ENCODE measurements around the gene ISG15.

The ISG15 gene

DNA sequence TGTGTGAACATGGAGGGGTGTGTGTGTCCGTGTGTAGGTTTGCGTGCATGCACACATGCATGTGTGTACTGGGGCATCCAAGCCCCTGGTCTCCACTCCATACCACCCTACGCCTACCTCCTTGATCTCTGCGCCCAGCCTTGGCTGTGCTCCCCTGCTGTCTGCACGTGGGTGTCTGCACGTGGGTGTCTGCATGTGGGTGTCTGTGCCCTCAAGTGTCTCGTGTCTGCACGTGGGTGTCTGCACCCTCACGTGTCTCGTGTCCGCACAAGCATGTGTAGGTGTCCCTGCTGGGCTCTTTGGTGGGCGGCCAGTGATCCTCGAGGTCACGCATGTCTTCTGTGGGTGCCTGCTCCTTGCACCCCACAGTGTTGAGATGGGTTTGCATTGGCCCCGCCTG is 39.7 kb downstream of the ISG15 start:
- no peak for TF ChIP-seq CTCF (IDR thresholded peaks at IDR 0.05)

DNA sequence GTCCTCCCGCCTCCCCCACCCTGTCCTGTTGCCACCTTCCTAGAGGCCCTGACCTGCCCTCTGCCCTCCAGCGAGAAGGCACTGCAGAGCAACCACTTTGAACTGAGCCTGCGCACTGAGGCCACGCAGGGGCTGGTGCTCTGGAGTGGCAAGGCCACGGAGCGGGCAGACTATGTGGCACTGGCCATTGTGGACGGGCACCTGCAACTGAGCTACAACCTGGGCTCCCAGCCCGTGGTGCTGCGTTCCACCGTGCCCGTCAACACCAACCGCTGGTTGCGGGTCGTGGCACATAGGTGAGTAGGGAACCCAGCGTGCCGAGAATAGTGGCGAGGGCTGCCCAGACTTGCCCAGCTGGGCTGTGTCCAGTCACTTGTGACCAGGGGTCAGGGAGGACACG is 40.4 kb downstream of the ISG15 start:
- TF ChIP-seq CTCF (IDR thresholded peaks at IDR 0.05) = no peak

GRCh38 chr1:1054099-1054700 is 40.9 kb downstream of the ISG15 start:
- TF ChIP-seq CTCF (IDR thresholded peaks at IDR 0.05) = no peak

DNA sequence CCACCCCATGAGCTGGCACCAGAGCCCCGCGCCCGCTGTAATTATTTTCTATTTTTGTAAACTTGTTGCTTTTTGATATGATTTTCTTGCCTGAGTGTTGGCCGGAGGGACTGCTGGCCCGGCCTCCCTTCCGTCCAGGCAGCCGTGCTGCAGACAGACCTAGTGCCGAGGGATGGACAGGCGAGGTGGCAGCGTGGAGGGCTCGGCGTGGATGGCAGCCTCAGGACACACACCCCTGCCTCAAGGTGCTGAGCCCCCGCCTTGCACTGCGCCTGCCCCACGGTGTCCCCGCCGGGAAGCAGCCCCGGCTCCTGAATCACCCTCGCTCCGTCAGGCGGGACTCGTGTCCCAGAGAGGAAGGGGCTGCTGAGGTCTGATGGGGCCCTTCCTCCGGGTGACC is 41.7 kb downstream of the ISG15 start:
- TF ChIP-seq CTCF (IDR thresholded peaks at IDR 0.05) = no peak

- TF ChIP-seq CTCF (IDR thresholded peaks at IDR 0.05) = no peak
Observed at GRCh38 chr1:1055841-1056736, 42.8 kb downstream of the ISG15 start.

DNA sequence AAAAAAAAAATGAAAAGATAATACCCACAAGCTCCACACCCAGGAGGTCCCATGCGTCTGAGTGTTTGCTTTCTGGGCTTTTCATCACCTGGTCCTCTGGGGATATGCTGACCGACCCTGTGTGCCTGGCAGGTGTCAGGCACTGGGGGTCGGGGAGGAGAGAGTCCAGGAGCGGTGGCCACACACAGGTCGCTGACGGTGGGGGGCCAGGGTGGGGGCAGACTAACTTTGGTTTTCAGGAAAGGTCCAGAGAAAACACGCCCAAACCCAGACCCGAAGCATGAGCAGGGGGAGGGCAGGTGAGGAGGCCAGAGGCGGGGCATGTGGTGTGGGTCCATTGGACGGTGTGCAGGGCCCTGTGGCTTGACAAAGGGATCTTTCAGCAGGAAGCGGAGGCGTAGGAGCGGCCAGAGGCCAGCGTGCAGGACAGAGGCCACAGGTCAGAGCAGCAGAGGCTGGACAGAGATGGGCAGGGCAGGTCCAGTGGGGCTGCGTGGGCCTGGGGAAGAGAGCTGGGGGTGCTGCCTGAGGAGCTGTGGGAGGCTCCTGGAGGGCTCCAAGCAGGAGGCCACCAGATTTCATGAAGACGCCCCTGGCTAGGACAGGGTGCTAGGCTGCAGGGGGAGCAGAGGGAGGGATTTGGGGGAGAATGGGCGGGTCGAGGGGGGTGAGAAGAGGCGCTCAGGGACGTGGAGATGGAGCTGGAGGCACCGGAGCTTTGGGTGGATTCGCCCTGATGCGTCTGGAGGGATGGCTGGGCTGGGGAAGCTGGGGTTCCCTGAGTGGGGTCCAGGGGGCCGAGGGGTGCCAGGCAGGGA is 45.0 kb downstream of the ISG15 start:
- TF ChIP-seq CTCF (IDR thresholded peaks at IDR 0.05) = no peak

GRCh38 chr1:1058921-1059493 is 45.7 kb downstream of the ISG15 start:
- TF ChIP-seq CTCF (IDR thresholded peaks at IDR 0.05) = peak; percentile 67

Measured in LNCAP (cell line).